BE2C (cell line): ENCODE measurements around the gene CYP19A1.

Experiments used
- DNase-seq: peaks from one replicate; pipeline ENCODE4 v3.0.0-alpha.2; 2020
- H3K27me3 ChIP-seq: fragments of 250-450 bp; sonication (Bioruptor Pico); 2 replicates; pipeline ENCODE4 v1.5.1; 2020; ENCODE audit warnings: mild to moderate bottlenecking
- H3K36me3 ChIP-seq: fragments of 250-450 bp; sonication (Bioruptor Pico); 2 replicates; pipeline ENCODE4 v1.5.1; 2020; ENCODE audit warnings: mild to moderate bottlenecking
- H3K4me1 ChIP-seq: fragments of 250-450 bp; sonication (Bioruptor Pico); 2 replicates; pipeline ENCODE4 v1.5.1; 2020
- H3K4me3 ChIP-seq: 2 replicates; pipeline ENCODE4 v1.5.1; 2011; ENCODE audit warnings: low read depth, low read length
- H3K9me3 ChIP-seq: fragments of 250-450 bp; sonication (Bioruptor Pico); 2 replicates; pipeline ENCODE4 v1.5.1; 2020
- TF ChIP-seq, protein P1 (sequence below): IDR thresholded peaks from 2 replicates; pipeline ENCODE4 v1.5.1; 2012; ENCODE audit warnings: mild to moderate bottlenecking, low read depth, low read length

CYP19A1 gene

DNA sequence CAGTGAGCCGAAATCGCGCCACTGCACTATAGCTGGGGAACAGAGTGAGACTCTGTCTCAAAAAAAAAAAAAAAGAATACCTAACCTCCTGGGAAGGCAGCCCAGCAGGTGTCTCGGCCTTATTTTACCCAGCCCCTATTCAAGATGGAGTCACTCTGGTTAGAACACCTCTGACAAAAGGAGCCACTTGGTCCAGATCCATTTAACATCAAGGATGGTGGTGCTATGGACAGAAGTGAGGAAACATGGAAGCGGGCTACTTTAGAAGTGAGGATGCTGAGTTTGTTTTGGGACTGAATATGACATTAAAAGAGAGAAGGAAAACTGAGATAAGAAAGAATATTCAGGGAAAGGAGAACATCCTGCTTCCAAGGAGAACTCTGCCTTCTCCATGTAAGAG is 17.8 kb upstream of the CYP19A1 start:
- H3K36me3 ChIP-seq = no peaks in the 10 kb centered on the region
- TF ChIP-seq, protein P1, sequence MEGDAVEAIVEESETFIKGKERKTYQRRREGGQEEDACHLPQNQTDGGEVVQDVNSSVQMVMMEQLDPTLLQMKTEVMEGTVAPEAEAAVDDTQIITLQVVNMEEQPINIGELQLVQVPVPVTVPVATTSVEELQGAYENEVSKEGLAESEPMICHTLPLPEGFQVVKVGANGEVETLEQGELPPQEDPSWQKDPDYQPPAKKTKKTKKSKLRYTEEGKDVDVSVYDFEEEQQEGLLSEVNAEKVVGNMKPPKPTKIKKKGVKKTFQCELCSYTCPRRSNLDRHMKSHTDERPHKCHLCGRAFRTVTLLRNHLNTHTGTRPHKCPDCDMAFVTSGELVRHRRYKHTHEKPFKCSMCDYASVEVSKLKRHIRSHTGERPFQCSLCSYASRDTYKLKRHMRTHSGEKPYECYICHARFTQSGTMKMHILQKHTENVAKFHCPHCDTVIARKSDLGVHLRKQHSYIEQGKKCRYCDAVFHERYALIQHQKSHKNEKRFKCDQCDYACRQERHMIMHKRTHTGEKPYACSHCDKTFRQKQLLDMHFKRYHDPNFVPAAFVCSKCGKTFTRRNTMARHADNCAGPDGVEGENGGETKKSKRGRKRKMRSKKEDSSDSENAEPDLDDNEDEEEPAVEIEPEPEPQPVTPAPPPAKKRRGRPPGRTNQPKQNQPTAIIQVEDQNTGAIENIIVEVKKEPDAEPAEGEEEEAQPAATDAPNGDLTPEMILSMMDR = no peak
- H3K9me3 ChIP-seq = no peaks in the 10 kb centered on the region
- DNase-seq = no peak
- H3K4me3 ChIP-seq = no peak overlapping the region
- H3K4me1 ChIP-seq = no peaks in the 10 kb centered on the region; the same call in 1 of the 2 replicates
- no peaks in the 10 kb centered on the region for H3K27me3 ChIP-seq

DNA sequence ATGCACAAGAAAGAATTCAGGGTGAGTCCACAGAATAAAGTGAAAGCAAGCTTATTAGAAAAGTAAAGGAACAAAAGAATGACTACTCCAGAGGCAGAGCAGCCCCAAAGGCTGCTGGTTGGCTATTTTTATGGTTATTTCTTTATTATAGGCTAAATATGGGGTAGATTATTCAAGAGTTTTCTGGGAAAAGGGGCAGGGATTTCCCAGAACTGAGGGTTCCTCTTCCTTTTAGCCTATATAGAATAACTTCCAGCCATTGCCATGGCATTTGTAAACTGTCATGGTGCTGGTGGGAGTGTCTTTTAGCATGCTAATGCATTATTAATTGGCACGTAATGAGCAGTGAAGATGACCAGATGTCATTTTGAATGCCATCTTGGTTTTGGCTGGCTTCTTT is 16.7 kb upstream of the CYP19A1 start:
- Histone ChIP-seq H3K4me3 (no peak overlapping the region), H3K27me3 (no peaks in the 10 kb centered on the region), H3K36me3 (no peaks in the 10 kb centered on the region), H3K9me3 (no peaks in the 10 kb centered on the region), H3K4me1 (no peaks in the 10 kb centered on the region; the same call in 1 of the 2 replicates)
- DNase-seq = no peak
- TF ChIP-seq, protein P1 = no peak

DNA sequence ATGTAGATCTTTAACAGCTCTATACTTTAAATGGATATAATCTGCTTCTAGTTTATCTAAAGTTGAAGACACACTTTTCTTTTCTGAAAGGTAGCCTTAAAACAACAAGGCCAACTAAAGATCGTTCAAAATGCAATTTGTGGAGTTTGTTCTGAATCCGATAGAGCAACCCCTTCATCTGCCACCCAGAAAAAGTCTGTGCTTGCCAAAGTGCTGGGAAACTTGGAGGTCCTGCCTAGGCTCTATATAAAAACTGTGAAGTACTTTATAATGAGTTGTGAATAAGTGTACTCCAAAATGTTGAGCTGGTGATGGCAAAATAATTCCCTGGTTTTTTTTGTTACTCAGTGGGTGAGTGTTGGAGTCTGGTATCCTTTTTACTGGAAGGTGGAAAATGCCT is 15.6 kb upstream of the CYP19A1 start:
- H3K4me1 ChIP-seq = no peaks in the 10 kb centered on the region; the same call in 1 of the 2 replicates
- no peaks in the 10 kb centered on the region for H3K27me3 ChIP-seq
- no peak overlapping the region for H3K4me3 ChIP-seq
- no peaks in the 10 kb centered on the region for H3K9me3 ChIP-seq
- DNase-seq = no peak
- TF ChIP-seq, protein P1 = no peak
- H3K36me3 ChIP-seq = no peaks in the 10 kb centered on the region

DNA sequence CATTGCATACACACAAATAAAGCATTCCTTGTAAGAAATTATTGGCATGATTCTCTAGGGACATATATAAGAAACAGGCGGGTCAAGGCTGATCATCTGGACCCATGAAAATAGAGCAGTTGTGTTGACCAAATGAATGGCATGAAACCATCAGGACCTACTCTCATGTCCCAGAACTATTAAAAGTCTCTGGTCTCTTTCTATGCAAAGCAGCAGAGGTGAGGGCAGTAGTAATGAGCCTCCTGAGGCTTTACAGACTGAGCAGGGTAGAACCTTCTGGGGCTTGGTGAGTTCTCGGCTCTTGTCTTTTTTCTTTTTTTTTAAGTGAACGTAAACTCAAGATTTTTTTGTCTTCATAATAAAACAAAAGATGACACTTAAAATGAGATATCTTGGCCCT is 12.3 kb upstream of the CYP19A1 start:
- TF ChIP-seq, protein P1 = no peak
- Histone ChIP-seq H3K4me3 (no peak overlapping the region), H3K9me3 (no peaks in the 10 kb centered on the region), H3K4me1 (no peaks in the 10 kb centered on the region; the same call in 1 of the 2 replicates), H3K36me3 (no peaks in the 10 kb centered on the region), H3K27me3 (no peaks in the 10 kb centered on the region)
- DNase-seq = no peak

DNA sequence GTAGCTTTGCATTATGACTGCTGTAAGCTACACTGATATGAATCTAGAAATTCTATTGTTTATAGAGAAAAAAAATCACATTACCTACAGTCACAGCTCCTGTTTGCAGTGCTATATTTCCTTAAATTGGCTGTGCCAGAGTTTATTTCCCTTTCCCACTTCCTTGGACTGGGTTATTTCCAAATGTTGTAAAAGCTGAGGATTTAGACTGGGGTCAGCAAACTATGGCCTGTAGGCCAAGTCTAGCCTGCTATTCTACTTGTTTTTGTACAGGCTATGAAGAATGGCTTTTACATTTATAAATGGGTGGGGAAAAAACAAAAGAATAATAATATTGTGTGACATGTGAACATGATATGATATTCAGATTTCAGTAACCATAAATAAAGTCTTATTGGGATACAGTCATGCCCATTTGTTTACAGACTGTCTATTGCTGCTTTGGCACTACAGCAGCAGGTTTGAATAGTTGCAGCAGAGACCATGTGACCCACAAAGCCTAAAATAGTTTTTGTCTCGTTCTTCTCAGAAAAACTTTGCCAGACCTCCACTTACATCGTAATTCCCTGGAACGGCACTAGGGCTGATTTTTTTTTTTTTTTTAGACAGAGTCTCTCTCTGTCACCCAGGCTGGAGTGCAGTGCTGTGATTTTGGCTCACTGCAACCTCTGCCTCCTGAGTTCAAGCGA is 10.9 kb upstream of the CYP19A1 start:
- Histone ChIP-seq H3K36me3 (no peaks in the 10 kb centered on the region), H3K4me1 (no peaks in the 10 kb centered on the region; the same call in 1 of the 2 replicates), H3K9me3 (no peaks in the 10 kb centered on the region), H3K27me3 (no peaks in the 10 kb centered on the region), H3K4me3 (no peak overlapping the region)
- TF ChIP-seq, protein P1 = no peak
- no peak for DNase-seq

DNA sequence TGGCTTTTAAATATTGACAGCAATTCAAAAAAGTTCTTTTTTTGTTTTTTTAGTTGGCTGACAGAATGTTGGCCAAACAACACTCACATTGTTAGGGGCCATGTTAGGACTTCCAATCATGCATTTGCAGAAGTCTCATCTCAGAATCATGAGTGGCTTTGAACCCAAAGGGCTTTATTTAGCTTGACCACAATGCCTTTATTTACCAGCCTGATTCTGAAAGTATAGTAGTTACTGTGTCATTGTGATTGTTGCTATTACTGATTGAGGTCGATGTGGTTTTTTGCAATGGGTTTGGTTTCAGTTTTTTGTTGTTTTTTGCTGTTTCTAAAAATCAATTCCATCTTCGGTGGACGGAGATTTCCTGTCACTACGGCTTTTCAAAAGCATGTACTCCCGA is 10.3 kb upstream of the CYP19A1 start:
- no peak for DNase-seq

More for the DNA sequence above, 10.3 kb upstream of the CYP19A1 start:
- Histone ChIP-seq H3K36me3 (no peaks in the 10 kb centered on the region), H3K9me3 (no peaks in the 10 kb centered on the region), H3K27me3 (no peaks in the 10 kb centered on the region), H3K4me3 (no peak overlapping the region), H3K4me1 (peaks cover 1% of the 10 kb centered on the region; the same call in 1 of the 2 replicates)
- TF ChIP-seq, protein P1 = no peak
